HG02678 (cell line): Measurements from ENCODE around the gene ITGAX.
"Not testable (repeated sequence)": the region's sequence is repeated elsewhere in the genome, so short reads cannot be mapped to it uniquely, and the experiment has no call there.

Experiments used
- ATAC-seq: cut with Tn5 transposase; IDR thresholded peaks from one replicate; pipeline ENCODE4 v1.9.1; 2021; ENCODE audit warnings: mild to moderate bottlenecking, moderate library complexity; ENCODE audit not compliant: unreplicated experiment

The ITGAX gene

GRCh38 chr16:31354394-31355291 is at the start of gene ITGAX:
TSS of gene ITGAX (plus strand) at chr16:31355176. CDS start at chr16:31355255, 79 bp downstream.
- peak; percentile 80 for ATAC-seq

GRCh38 chr16:31305219-31305618 is 49.8 kb upstream of the ITGAX start:
- no peak for ATAC-seq

- ATAC-seq, result not testable (repeated sequence)
These were observed 46.6 kb upstream of the ITGAX start for GRCh38 chr16:31308381-31308780.

GRCh38 chr16:31322500-31322899 is 32.5 kb upstream of the ITGAX start:
- ATAC-seq, result no peak

- no peak for ATAC-seq
These were observed 30.9 kb upstream of the ITGAX start for GRCh38 chr16:31323959-31324629.

GRCh38 chr16:31325171-31325570 is 29.8 kb upstream of the ITGAX start:
- ATAC-seq, result no peak

- ATAC-seq, result no peak
These were observed 27.2 kb upstream of the ITGAX start for GRCh38 chr16:31327646-31328225.

- ATAC-seq, result no peak
These were observed 26.5 kb upstream of the ITGAX start for GRCh38 chr16:31328322-31329052.

- ATAC-seq, result no peak
These were observed 25.1 kb upstream of the ITGAX start for GRCh38 chr16:31329671-31330552.

- no peak for ATAC-seq
These were observed 24.5 kb upstream of the ITGAX start for GRCh38 chr16:31330553-31330890.

- ATAC-seq, result no peak
These were observed 23.7 kb upstream of the ITGAX start for GRCh38 chr16:31331141-31331764.

- ATAC-seq, result no peak
These were observed 23.1 kb upstream of the ITGAX start for GRCh38 chr16:31331807-31332301.

- no peak for ATAC-seq
These were observed 22.4 kb upstream of the ITGAX start for GRCh38 chr16:31332544-31332943.

GRCh38 chr16:31333686-31334649 is 21.0 kb upstream of the ITGAX start:
- ATAC-seq, result peak; percentile 73

- ATAC-seq, result no peak
These were observed 20.0 kb upstream of the ITGAX start for GRCh38 chr16:31334934-31335333.

GRCh38 chr16:31335431-31335830 is 19.5 kb upstream of the ITGAX start:
- ATAC-seq, result no peak

GRCh38 chr16:31338166-31338685 is 16.8 kb upstream of the ITGAX start:
- not testable (repeated sequence) for ATAC-seq

GRCh38 chr16:31344712-31345111 is 10.3 kb upstream of the ITGAX start:
- ATAC-seq, result peak; percentile 85
